ENCODE data around the gene SSH2. TPM values are rescaled to one million over a fixed set of nuclear protein-coding genes. Genes with fewer than 3 reads are reported as not detected.
"Not testable (repeated sequence)": the region's sequence is repeated elsewhere in the genome, so short reads cannot be mapped to it uniquely, and the experiment has no call there.

The SSH2 gene
- total RNA-seq, 1 donor from 2014 or later: 37.6 TPM

DNA sequence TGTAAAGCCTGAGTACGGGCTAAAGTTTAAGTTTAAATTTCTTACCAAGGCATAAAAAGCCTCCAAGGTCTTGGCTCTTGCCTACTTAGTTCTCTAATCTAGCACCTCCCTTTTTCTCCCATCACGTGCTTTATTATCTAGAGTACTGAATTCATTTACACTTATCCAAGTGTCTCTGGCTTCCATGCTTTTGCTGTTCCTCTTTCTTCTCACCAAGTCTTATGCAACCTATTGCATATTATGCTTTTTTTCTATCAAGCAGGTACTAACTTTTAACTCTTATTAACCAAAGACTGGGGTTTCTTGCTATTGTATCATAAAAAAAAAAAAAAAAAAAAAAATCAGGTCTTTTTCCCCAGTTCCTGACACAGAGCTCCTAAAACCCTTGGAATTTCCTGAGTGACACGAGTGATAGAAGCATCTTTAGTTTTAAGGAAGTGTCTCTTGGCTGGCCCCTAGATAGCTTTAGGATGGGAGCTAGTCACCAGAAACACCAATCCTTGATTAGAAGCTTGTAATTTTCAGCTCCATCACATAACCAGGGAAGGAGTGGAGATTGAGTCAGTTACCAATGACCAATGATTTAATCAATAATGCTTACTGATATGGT lies 44.9 kb downstream of the SSH2 start:
- no peaks in the 10 kb centered on the region for H3K36me3 ChIP-seq

GRCh38 chr17:29883497-29883896 lies 46.5 kb downstream of the SSH2 start:
- H3K4me3 ChIP-seq: no peak overlapping the region
- no peaks in the 10 kb centered on the region for H3K4me1 ChIP-seq
- TF ChIP-seq POLR2A (IDR thresholded peaks at IDR 0.05) (no peak), CTCF (IDR thresholded peaks at IDR 0.05) (no peak), POLR2AphosphoS5 (IDR thresholded peaks at IDR 0.05; ENCODE audit: insufficient read depth in 1 of 2, low read depth in 1 of 2) (no peak)
- no peaks in the 10 kb centered on the region for H3K36me3 ChIP-seq
- H3K9me3 ChIP-seq: no peaks in the 10 kb centered on the region
- H3K27ac ChIP-seq: no peak overlapping the region
- intact Hi-C loops (cut with DNase I): no loop called here
- no peak for DNase-seq (ENCODE audit: extremely low spot score in 2 of 2)
- H3K27me3 ChIP-seq: no peaks in the 10 kb centered on the region

More for the DNA sequence above, 44.9 kb downstream of the SSH2 start:
- intact Hi-C loops (cut with DNase I): no loop called here
- Histone ChIP-seq H3K4me3 (no peak overlapping the region), H3K27ac (no peak overlapping the region), H3K27me3 (no peaks in the 10 kb centered on the region), H3K4me1 (no peaks in the 10 kb centered on the region), H3K9me3 (no peaks in the 10 kb centered on the region)
- DNase-seq (ENCODE audit: extremely low spot score in 2 of 2): no peak
- no peak for TF ChIP-seq CTCF (IDR thresholded peaks at IDR 0.05)

DNA sequence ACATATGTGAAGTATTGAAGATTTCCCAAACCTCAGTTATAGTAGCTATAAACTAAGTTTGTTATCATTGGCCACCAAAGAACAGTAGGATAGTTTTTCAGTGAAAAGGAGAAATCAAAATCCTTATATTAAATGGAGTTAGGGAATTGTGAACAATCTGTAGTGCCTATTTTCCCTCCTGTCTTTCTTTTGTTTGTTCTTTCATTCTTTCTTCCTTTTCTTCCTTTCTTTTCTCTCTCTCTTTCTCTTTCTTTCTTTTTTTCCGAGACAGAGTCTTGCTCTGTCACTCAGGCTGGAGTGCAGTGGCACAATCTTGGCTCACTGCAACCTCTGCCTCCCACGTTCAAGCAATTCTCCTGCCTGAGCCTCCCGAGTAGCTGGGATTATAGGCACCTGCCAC lies 48.8 kb downstream of the SSH2 start:
- Histone ChIP-seq H3K9me3 (no peaks in the 10 kb centered on the region), H3K36me3 (no peaks in the 10 kb centered on the region), H3K27ac (no peak overlapping the region), H3K4me1 (no peaks in the 10 kb centered on the region), H3K27me3 (no peaks in the 10 kb centered on the region), H3K4me3 (no peak overlapping the region)
- DNase-seq (ENCODE audit: extremely low spot score in 2 of 2): no peak
- intact Hi-C loops (cut with DNase I): no loop called here
- TF ChIP-seq CTCF (IDR thresholded peaks at IDR 0.05) (no peak), POLR2A (IDR thresholded peaks at IDR 0.05) (no peak), POLR2AphosphoS5 (IDR thresholded peaks at IDR 0.05; ENCODE audit: insufficient read depth in 1 of 2, low read depth in 1 of 2) (no peak)

- intact Hi-C loops (cut with DNase I): no loop called here
- no peak for TF ChIP-seq POLR2A (IDR thresholded peaks at IDR 0.05)
- no peak for TF ChIP-seq CTCF (IDR thresholded peaks at IDR 0.05)
- Histone ChIP-seq H3K4me3 (no peak overlapping the region), H3K27ac (no peak overlapping the region), H3K9me3 (no peaks in the 10 kb centered on the region), H3K4me1 (no peaks in the 10 kb centered on the region), H3K27me3 (no peaks in the 10 kb centered on the region), H3K36me3 (no peaks in the 10 kb centered on the region)
- no peak for DNase-seq (ENCODE audit: extremely low spot score in 2 of 2)
These were observed 50.0 kb downstream of the SSH2 start for GRCh38 chr17:29880031-29880430.

GRCh38 chr17:29874931-29875596 lies 55.0 kb downstream of the SSH2 start:
- intact Hi-C loops (cut with DNase I): no loop called here
- Histone ChIP-seq H3K36me3 (no peaks in the 10 kb centered on the region), H3K9me3 (no peaks in the 10 kb centered on the region), H3K4me1 (no peaks in the 10 kb centered on the region), H3K4me3 (no peak overlapping the region), H3K27me3 (no peaks in the 10 kb centered on the region), H3K27ac (no peak overlapping the region)
- TF ChIP-seq CTCF (IDR thresholded peaks at IDR 0.05) (no peak), POLR2A (IDR thresholded peaks at IDR 0.05) (no peak), POLR2AphosphoS5 (IDR thresholded peaks at IDR 0.05; ENCODE audit: insufficient read depth in 1 of 2, low read depth in 1 of 2) (no peak)
- DNase-seq (ENCODE audit: extremely low spot score in 2 of 2): no peak

DNA sequence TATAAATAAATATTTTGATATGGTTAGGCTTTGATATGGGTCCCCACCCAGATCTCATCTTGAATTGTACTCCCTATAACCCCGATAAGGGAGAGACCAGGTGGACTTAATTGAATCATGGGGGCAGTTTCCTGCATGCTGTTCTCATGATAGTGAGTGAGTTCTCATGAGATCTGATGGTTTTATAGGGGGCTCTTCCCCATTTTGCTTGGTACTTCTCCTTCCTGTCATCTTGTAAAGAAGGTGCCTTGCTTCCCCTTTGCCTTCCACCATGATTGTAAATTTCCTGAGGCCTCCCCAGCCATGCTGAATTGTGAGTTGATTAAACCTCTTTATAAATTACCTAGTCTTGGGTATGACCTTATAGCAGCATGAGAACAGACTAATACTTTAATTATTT lies 55.7 kb downstream of the SSH2 start:
- intact Hi-C loops (cut with DNase I); H3K9me3 ChIP-seq; H3K4me1 ChIP-seq; DNase-seq (ENCODE audit: extremely low spot score in 2 of 2); H3K27ac ChIP-seq; H3K27me3 ChIP-seq; H3K4me3 ChIP-seq; H3K36me3 ChIP-seq: not testable (repeated sequence)
